Thyroid gland (tissue), 4 donors: ENCODE results near the gene GRK1. TPM values are rescaled to one million over a fixed set of nuclear protein-coding genes. Genes with fewer than 3 reads are reported as not detected.

Source experiments
- DNase-seq, 2 donors: peaks; one replicate each; pipeline ENCODE4 v3.0.0-alpha.2; 2019
- H3K27ac ChIP-seq, 3 donors: fragments of 200-600 bp; sonication (generic); 1 replicate in 2 of 3; 2 replicates in 1 of 3; pipeline ENCODE4 v1.5.1; 2016 to 2019; ENCODE audit warnings: mild to moderate bottlenecking in 1 of 3, moderate library complexity in 1 of 3
- H3K27me3 ChIP-seq: fragments of 200-600 bp; sonication (generic); one replicate; pipeline ENCODE4 v1.5.1; 2019
- H3K36me3 ChIP-seq, 2 donors: fragments of 200-600 bp; sonication (generic); one replicate each; pipeline ENCODE4 v1.5.1; 2016 to 2019
- H3K4me1 ChIP-seq, 2 donors: fragments of 200-600 bp; sonication (generic); one replicate each; pipeline ENCODE4 v1.5.1; 2017 to 2019
- H3K4me3 ChIP-seq, 3 donors: fragments of 200-600 bp; sonication (generic); replicated peaks in 1 of 3; 1 replicate in 2 of 3; 2 replicates in 1 of 3; pipeline ENCODE4 v1.5.1; 2016; ENCODE audit warnings: mild to moderate bottlenecking in 1 of 3
- H3K9me3 ChIP-seq: fragments of 200-600 bp; sonication (generic); one replicate; pipeline ENCODE4 v1.5.1; 2017
- CTCF ChIP-seq, 6 experiments: fragments of 200-600 bp in 3 of 6; fragments of 450-650 bp in 3 of 6; sonication (generic) in 3 of 6; IDR thresholded peaks; one replicate each; pipeline ENCODE4 v1.5.1; 2016 to 2019; ENCODE audit warnings: antibody characterized with exemption in 6 of 6, mild to moderate bottlenecking in 2 of 6, inconsistent platforms in 1 of 6, moderate library complexity in 1 of 6
- POLR2A ChIP-seq, 2 donors: fragments of 450-650 bp; IDR thresholded peaks; one replicate each; pipeline ENCODE4 v1.6.1; 2017; ENCODE audit warnings: antibody characterized with exemption in 2 of 2, mild to moderate bottlenecking in 2 of 2, moderate library complexity in 1 of 2
- WGBS, 2 donors: methylation state at CpG; one replicate each; pipeline ENCODE4 v1.1.5; 2017; 5-methylcytosine and 5-hydroxymethylcytosine counted together
- intact Hi-C: fragments of 100-400 bp; cut with DNase I; formaldehyde crosslinking; loops from one replicate; pipeline ENCODE4 v1.15.1; 2023
- total RNA-seq, 4 donors: library from RNA; depleted of rRNA; stranded (reverse); fragments of >200 nt; gene quantifications; one replicate each; pipeline ENCODE4 v1.2.3, GENCODE V29; 2016

GRK1 gene
- 10 to 100 TPM in 1 of 4 donors, 1 to 10 TPM in 3; 2.0 to 17.9 (median 2.7) TPM for total RNA-seq

GRCh38 chr13:113666951-113667701, at the start of gene GRK1:
TSS of gene GRK1 (plus strand) at chr13:113667219. CDS start at chr13:113667387, 168 bp downstream.
- DNase-seq = no peak
- intact Hi-C loops = no loop called here
- Histone ChIP-seq H3K27me3 (no peaks in the 10 kb centered on the region), H3K4me1 (no peaks in the 10 kb centered on the region), H3K9me3 (no peaks in the 10 kb centered on the region), H3K36me3 (no peaks in the 10 kb centered on the region), H3K27ac (no peak within 1 kb of the TSS), H3K4me3 (no peak within 1 kb of the TSS)
- no peak for TF ChIP-seq POLR2A (IDR thresholded peaks at IDR 0.05)
- TF ChIP-seq CTCF (IDR thresholded peaks at IDR 0.05) = no peak
- 46 to 67% methylated on average over 10 of the region's 32 CpGs for whole genome bisulfite sequencing, 2 donors

- no peaks in the 10 kb centered on the region for H3K9me3 ChIP-seq
- 90 to 93% methylated on average over 5 of the region's 5 CpGs for WGBS, 2 donors
- H3K4me1 ChIP-seq = peaks cover 10 to 17% of the 10 kb centered on the region in 2 donors
- no peak for TF ChIP-seq POLR2A (IDR thresholded peaks at IDR 0.05)
- TF ChIP-seq CTCF (IDR thresholded peaks at IDR 0.05) = no peak
- DNase-seq = no peak
- H3K27ac ChIP-seq = no peak overlapping the region
- intact Hi-C loops = no loop called here
- H3K27me3 ChIP-seq = no peaks in the 10 kb centered on the region
- no peak overlapping the region for H3K4me3 ChIP-seq
- H3K36me3 ChIP-seq = peaks cover 0 to 2% of the 10 kb centered on the region in 2 donors
Measured at GRCh38 chr13:113617961-113618360, 49.1 kb upstream of the GRK1 start.

- Histone ChIP-seq H3K27ac (no peak overlapping the region), H3K36me3 (peaks cover 3 to 7% of the 10 kb centered on the region in 2 donors), H3K9me3 (no peaks in the 10 kb centered on the region), H3K4me3 (no peak overlapping the region), H3K4me1 (peaks cover 10 to 17% of the 10 kb centered on the region in 2 donors), H3K27me3 (no peaks in the 10 kb centered on the region)
- TF ChIP-seq POLR2A (IDR thresholded peaks at IDR 0.05) (no peak), CTCF (IDR thresholded peaks at IDR 0.05) (no peak)
- no peak for DNase-seq
- WGBS, 2 donors = 95 to 96% methylated on average over 7 of the region's 7 CpGs
- intact Hi-C loops = no loop called here
Measured at GRCh38 chr13:113618455-113618854, 48.6 kb upstream of the GRK1 start.

- 94 to 95% methylated on average over 10 to 11 of the region's 15 CpGs for WGBS, 2 donors
- H3K27me3 ChIP-seq = no peaks in the 10 kb centered on the region
- H3K36me3 ChIP-seq = peaks cover 3 to 8% of the 10 kb centered on the region in 2 donors
- intact Hi-C loops = no loop called here
- peaks cover 10 to 17% of the 10 kb centered on the region in 2 donors for H3K4me1 ChIP-seq
- TF ChIP-seq CTCF (IDR thresholded peaks at IDR 0.05) (no peak), POLR2A (IDR thresholded peaks at IDR 0.05) (no peak)
- no peak overlapping the region for H3K4me3 ChIP-seq
- no peak for DNase-seq
- no peaks in the 10 kb centered on the region for H3K9me3 ChIP-seq
- no peak overlapping the region for H3K27ac ChIP-seq
Measured at GRCh38 chr13:113620036-113620796, 46.8 kb upstream of the GRK1 start.

- intact Hi-C loops = no loop called here
- no peak for DNase-seq
- 96 to 97% methylated on average over 15 of the region's 15 CpGs for WGBS, 2 donors
Measured at GRCh38 chr13:113621046-113621445, 46.0 kb upstream of the GRK1 start.

More at GRCh38 chr13:113621046-113621445, 46.0 kb upstream of the GRK1 start:
- H3K36me3 ChIP-seq = peaks cover 3 to 8% of the 10 kb centered on the region in 2 donors
- no peak overlapping the region for H3K27ac ChIP-seq
- TF ChIP-seq POLR2A (IDR thresholded peaks at IDR 0.05) (no peak), CTCF (IDR thresholded peaks at IDR 0.05) (no peak)
- no peaks in the 10 kb centered on the region for H3K27me3 ChIP-seq
- no peaks in the 10 kb centered on the region for H3K9me3 ChIP-seq
- H3K4me1 ChIP-seq = peaks cover 10 to 16% of the 10 kb centered on the region in 2 donors
- no peak overlapping the region for H3K4me3 ChIP-seq
